HG03039 (cell line): ENCODE data around the gene CAP2.

ENCODE experiments used
- ATAC-seq: cut with Tn5 transposase; IDR thresholded peaks from one replicate; pipeline ENCODE4 v1.9.1; 2021; ENCODE audit warnings: mild to moderate bottlenecking, moderate library complexity; ENCODE audit not compliant: unreplicated experiment

The CAP2 gene

GRCh38 chr6:17472653-17473183, 79.3 kb downstream of the CAP2 start:
- ATAC-seq = no peak

- ATAC-seq = no peak
Measured at GRCh38 chr6:17473554-17473953, 80.2 kb downstream of the CAP2 start.

DNA sequence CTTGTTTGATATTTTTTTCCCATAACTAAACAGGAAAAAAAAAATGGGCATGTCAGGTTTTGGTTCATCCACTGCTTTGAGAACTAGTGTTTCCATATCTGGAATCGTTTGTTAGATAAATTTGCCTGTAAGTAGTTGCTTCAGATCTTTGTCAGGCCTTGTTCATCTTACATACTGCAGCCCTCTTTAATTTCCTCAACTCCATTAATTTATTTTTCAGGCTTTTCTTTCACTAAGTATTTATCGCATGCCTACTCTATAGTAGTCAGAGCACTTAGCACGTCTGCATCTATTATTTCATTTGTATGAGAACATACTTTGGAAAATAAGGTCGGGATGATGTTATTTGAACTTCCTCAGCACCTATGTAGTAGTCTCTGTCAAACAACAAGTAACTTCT, 80.9 kb downstream of the CAP2 start:
- ATAC-seq = no peak

DNA sequence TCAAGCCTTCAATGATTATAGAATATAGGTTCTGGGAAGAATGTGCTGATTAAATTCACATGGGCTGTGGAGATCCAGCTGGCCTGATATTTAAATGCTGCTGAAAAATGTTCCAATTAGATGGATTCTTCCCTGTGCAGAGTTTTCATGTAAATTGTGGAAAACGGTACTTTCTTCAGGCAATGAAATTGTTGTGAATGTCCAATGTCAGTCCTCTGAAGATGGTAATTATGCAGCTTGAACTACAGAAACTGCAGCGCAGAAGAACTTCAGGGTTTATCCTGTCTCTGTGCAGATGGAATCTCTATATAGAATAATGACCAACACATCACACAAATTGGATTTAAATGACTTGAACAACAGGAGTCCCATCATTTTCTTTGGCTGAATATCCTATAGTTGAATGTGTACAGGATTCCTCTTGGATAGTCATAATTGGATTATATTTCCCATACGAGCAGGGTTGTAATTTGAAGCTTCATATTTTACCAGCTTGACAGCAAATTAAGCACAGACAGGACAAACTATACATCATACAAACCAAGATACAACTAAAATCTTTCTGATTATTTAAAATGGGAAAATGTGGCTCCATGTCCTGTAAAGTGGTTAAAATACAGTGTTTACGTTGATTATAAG, 82.3 kb downstream of the CAP2 start:
- no peak for ATAC-seq

- ATAC-seq = no peak
Measured at GRCh38 chr6:17476511-17476910, 83.1 kb downstream of the CAP2 start.

- no peak for ATAC-seq
Measured at GRCh38 chr6:17477356-17477755, 84.0 kb downstream of the CAP2 start.

DNA sequence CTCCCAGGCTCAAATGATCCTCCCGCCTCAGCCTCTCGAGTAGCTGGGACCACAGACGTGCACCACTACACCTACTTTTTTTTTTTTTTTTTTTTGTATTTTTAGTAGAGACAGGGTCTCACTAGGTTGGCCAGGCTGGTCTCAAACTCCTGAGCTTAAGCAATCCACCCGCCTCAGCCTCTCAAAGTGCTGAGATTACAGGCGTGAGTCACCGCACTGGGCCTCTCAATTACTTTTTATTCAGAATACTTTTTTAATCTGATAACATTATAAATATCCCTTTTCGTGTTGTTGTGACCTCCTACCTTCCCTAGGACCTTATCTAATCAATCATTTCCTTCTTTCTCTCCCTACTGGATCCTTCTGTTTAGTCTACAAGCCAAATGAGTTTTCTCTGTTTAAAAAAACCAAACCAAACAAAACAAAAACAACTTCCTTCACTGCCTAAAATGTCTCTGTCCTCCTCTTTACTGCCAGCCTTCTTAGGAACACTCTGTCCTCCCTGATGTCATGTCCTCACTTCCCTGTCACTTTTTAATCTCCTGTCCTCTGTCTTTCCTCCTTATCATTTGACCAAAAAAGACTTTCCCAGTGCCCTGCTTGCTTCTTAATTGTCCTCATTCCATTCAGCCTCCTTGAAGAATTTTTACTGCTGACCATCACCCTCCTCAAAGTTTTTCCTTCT, 85.0 kb downstream of the CAP2 start:
- ATAC-seq = no peak

GRCh38 chr6:17478946-17479345, 85.6 kb downstream of the CAP2 start:
- ATAC-seq = no peak

DNA sequence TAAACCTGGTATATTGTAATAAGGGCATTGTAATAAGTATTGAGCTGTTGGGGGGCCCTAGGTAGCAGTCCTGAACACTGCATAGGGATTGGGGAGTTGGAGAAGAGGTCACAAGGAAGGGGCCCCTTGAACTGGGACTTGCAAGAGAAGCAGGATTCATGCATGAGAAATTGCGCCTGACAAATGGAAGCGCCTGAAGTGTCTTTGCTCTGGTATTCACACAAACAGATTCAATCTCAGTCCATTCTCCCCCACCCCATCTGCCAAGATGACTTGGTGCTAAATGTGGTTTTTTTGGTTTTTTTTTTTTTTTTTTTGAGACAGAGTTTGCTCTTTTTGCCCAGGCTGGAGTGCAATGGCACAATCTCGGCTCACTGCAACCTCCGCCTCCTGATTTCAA, 87.1 kb downstream of the CAP2 start:
- ATAC-seq = no peak

DNA sequence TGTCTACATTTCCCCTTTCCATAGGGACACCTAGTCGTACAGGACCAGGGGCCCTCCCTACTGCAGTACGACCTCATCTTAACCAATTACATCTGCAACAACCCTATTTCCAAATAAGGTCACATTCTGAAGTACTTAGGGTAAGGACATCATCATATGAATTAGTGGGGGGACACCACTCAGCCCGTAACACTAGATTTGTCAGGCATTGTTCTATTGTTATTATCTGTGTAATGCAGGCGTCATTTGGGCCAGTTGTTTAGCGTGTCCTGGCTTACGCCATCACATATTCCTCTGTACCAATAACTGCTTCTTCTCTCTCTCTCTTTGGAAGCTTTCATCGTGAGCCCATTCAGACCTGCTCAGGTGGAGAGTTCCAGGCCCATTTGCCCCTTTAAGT, 89.3 kb downstream of the CAP2 start:
- ATAC-seq = no peak

DNA sequence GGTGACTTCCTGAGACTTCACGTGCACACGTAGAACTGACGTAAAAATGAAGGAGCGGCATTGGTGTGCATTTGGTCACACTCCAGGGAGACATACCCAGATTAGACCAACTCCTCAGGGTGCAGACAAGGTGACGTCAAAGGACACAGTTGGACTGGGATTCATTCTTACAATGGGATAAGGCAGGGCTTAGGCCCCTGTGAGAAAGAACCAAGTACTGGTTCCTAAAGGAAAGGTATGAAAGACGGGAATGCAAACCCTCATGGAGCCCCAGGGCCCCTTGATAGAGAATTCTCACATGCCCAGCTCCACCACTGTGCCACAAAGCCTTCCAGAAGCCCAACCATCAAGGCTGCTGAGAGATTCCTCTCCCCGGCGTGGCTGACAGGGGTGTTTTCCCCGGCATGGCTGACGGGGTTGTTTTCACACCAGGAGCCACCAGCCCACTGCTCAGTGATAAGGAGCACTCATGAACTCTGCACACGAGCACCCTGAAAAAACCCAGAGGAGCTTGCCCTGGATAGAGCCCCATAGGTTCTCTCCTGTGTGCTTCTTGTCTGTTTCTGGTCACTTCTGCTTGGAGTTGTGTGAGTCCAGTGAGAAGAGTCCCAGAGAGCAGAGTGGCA, 90.1 kb downstream of the CAP2 start:
- no peak for ATAC-seq

- ATAC-seq = no peak
Measured at GRCh38 chr6:17484201-17484849, 90.9 kb downstream of the CAP2 start.

DNA sequence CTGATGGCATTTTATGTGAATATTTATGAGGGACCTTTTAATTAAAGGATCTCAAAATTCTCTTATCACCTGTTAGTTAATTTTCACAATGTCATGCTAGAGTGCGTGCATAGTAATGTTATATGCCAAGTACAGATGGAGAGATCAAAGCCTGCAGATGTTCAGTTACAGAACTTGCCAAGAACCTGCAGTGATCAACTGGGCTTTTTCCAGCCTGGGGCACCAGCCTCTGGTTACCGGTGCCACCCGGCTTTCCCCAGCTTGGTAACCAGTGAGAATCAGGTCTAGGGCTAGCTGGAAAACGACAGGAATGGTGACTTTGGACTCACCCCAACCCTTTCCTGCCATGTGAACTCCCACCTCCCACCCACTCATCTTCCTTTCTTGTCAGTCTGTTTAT, 91.8 kb downstream of the CAP2 start:
- ATAC-seq = no peak

DNA sequence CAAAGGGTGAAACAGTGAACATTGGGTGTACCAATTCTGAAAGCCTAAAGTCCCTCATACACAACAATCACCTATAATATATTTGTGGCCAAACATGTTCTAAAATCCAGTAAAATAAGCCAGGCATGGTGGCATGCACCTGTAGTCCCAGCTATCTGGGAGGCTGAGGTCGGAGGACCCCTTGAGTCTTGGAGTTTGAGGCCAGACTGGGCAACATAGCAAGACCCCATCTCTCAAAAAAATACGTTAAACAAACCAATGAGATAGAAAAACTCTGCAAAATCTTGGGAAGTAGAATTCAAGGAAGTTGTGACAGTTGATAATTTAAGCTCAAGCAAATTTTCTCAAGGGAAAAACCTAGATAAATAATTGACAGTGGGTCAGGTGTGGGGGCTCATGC, 92.6 kb downstream of the CAP2 start:
- no peak for ATAC-seq

DNA sequence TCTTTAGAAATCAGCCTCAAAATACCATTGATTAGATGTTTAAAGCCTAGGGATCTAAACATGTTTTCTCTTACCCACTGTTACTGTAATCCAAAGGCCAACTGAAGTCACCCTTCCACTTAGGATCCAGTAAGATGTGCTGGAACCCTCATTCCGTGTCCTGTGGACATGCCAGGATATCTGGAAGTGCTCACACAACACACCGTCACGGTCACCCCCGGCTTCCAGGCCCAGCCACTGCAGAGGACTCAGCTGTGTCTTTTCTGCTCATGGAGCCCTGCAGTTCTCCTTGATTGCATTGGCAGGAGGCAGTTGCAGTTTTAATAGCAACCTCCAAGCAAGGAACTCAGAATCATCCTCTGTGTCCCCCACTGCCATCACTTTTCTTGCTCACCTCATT, 93.3 kb downstream of the CAP2 start:
- ATAC-seq = no peak

DNA sequence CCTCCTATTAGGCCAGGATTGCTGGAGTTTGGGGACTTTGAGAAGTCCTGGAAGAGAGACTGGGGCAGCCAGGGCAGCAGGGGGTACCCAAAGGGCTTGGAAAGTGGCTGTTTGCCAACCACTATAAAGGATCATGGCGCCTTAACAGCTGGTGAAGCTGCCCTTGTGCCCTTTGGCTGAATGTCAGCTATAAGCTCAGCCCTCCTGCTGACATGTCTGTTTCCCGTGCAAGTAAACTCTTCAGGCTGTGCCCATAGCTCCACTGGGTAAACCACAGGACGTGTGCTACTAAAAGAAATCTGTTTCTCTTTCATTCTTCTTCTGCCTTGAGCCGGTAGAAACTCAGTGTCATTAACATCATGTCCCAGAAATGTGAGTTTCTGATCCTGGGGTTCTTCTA, 97.3 kb downstream of the CAP2 start:
- no peak for ATAC-seq

DNA sequence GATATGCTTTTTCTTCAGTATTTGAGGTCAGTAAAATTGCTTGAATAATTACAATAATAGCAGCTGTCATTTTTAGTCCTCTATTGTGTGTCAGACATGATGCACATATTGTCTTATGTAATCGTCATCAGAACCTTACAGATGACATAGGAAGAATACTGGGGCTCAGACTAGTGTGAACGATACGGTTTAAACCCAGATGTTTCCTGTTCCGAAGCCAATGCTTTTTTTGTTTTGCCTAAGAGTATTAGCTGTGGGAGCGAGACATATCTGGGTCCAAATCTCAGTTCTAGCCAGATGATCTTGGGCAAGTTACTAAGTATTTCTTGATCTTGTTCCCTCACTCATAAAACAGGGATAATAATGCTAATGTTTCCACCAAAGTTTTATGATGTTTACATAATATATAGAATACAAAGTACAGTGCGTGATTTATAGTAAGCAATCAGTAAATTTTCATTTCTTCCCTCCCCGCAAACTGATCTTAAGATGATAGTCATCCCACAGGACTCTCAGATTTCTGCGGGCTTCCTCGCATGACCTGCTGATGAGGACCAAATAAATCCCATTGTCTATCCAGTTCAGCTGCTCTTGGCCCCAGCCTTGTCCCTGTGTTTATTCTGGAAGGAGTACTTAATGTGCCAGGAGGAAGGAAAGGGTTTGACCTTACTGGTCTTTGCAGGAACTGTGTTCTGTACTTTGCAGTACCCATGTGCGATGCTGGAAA, 98.2 kb downstream of the CAP2 start:
- ATAC-seq = no peak

DNA sequence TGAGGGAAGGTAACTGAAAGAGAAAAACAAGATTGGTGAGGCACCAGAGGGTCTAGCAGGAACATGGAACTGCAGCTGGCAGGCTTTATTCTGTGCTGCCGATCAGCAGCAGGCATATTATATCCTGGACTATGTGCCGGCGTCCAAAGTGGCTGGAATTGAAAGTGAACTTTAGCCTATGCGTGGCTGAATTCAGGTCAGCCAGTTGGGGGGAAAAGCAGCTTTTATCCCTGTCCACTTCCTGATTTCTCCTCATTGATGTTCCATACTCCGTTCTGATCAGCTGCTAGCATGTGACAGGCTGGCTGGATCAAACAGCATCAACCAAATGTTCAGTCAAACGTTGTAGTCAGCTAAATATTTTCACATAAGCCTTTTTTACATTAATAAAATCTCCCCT, 99.0 kb downstream of the CAP2 start:
- ATAC-seq = no peak

DNA sequence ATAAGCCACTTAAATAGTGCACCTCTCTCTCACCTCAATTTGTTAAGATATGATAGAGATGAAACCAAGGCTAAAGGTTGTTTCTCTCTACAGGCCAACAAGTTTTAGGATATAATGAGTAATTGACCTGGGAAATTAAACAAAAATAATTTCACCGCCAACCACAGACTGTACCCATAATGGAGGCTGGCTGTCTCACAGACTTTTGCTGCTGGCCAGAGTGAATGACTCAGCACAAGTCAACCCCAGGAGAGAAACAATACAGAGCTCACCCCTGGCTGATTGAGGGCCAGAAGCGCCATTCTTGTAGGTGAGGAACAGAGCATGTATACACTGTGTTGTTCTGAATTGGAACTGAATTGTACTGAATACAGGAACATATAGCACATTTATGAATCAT, 99.9 kb downstream of the CAP2 start:
- no peak for ATAC-seq

DNA sequence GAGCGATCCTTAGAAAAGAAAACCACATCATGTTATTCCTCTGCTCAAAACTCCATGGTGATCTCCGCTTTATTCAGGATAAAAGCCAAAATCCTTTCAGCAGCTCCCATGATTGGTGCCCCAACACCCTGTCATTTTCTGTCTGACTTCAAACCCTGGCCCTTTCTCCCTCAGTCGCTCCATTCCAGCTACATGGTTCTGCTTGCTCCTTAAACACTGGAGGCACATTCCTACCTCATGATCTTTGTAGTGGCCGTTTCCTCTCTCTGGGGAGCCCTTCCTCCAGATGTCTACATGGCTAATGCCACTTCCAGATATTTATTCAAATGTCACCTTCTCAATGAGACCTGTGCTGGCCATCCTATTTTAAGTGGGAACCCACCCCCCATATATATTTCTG, 100.8 kb downstream of the CAP2 start:
- ATAC-seq = no peak

DNA sequence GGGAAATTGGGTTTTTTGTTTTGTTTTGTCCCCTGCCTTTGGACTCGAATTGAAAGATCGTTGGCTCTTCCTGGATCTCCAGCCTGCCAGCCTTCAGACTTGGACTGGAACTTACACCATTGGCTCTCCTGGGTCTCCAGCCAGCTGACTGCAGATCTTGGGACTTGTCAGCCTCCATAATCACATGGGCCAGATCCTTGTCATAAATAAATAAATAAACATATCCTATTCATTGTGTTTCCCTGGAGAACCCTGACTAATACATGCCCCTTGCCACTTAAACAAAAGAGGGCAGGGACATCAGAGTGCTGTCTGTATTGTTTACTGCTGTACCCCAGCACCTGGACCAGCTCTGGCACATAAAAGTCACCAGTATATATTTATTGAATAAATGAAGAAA, 101.5 kb downstream of the CAP2 start:
- ATAC-seq = no peak
